PC-9 (cell line): Measurements from ENCODE around the gene LIMK1. TPM values are rescaled to one million over a fixed set of nuclear protein-coding genes. Genes with fewer than 3 reads are reported as not detected.

Source experiments
- BruUV-seq: library from RNA; stranded (reverse); fragments of 400-500 nt; replicated peaks from 2 replicates; lab custom pipeline; 2021; lab: Mats Ljungman, UMichigan
- CTCF ChIA-PET: fragments of 300-600 bp; sonication (Branson Sonifier 250); formaldehyde crosslinking; loops from one replicate; lab custom pipeline; 2022; ENCODE audit warnings: antibody characterized with exemption; lab: Charles Lee
- POLR2A ChIA-PET: fragments of 300-600 bp; sonication (Branson Sonifier 250); formaldehyde crosslinking; loops from one replicate; lab custom pipeline; 2022; ENCODE audit warnings: antibody characterized with exemption; ENCODE audit not compliant: unreplicated experiment; lab: Charles Lee
- DNase-seq, 2 experiments: peaks; one replicate each; pipeline versions ENCODE4 v3.0.0 to v3.0.0-alpha.2; 2015 to 2022; ENCODE audit warnings: mixed read lengths in 1 of 2
- H2AFZ ChIP-seq: fragments of 200-600 bp; sonication (generic); 2 replicates; pipeline ENCODE4 v1.8.1; 2017; ENCODE audit warnings: antibody characterized with exemption
- H3F3A ChIP-seq: fragments of 200-600 bp; sonication (generic); 2 replicates; pipeline ENCODE4 v1.8.1; 2017; ENCODE audit warnings: antibody characterized with exemption, mild to moderate bottlenecking, low read depth; ENCODE audit not compliant: insufficient read depth
- H3K27ac ChIP-seq: fragments of 200-600 bp; sonication (generic); 2 replicates; pipeline ENCODE4 v1.6.1; 2016; ENCODE audit warnings: mixed run types
- H3K27me3 ChIP-seq: fragments of 200-600 bp; sonication (generic); 2 replicates; pipeline ENCODE4 v1.6.1; 2016; ENCODE audit warnings: low read depth, mixed run types; ENCODE audit not compliant: insufficient read depth
- H3K36me3 ChIP-seq: fragments of 200-600 bp; sonication (generic); 2 replicates; pipeline ENCODE4 v1.6.1; 2016; ENCODE audit warnings: low read depth, mixed run types
- H3K4me1 ChIP-seq: fragments of 200-600 bp; sonication (generic); replicated peaks from 2 replicates; pipeline ENCODE4 v1.6.1; 2016; ENCODE audit warnings: mixed run types; ENCODE audit not compliant: insufficient read depth
- H3K4me2 ChIP-seq: fragments of 200-600 bp; sonication (generic); 2 replicates; pipeline ENCODE4 v1.6.1; 2017; ENCODE audit warnings: mixed run types
- H3K4me3 ChIP-seq: fragments of 200-600 bp; sonication (generic); 2 replicates; pipeline ENCODE4 v1.6.1; 2016; ENCODE audit warnings: mixed run types
- H3K79me2 ChIP-seq: fragments of 200-600 bp; sonication (generic); 2 replicates; pipeline ENCODE4 v1.6.1; 2017; ENCODE audit warnings: low read depth, mixed run types
- H3K9me2 ChIP-seq: fragments of 200-600 bp; sonication (generic); 2 replicates; pipeline ENCODE4 v1.8.1; 2017; ENCODE audit warnings: mild to moderate bottlenecking; ENCODE audit not compliant: insufficient read depth
- H3K9me3 ChIP-seq: fragments of 200-600 bp; sonication (generic); 2 replicates; pipeline ENCODE4 v1.8.1; 2016; ENCODE audit warnings: low read depth; ENCODE audit not compliant: insufficient read depth
- H4K20me1 ChIP-seq: fragments of 200-600 bp; sonication (generic); 2 replicates; pipeline ENCODE4 v1.8.1; 2017; ENCODE audit not compliant: insufficient read depth
- EZH2 ChIP-seq: fragments of 200-600 bp; sonication (generic); IDR thresholded peaks from 2 replicates; pipeline ENCODE4 v1.8.0; 2017; ENCODE audit warnings: antibody characterized with exemption, low read depth
- intact Hi-C: fragments of 100-400 bp; cut with micrococcal nuclease; formaldehyde crosslinking; loops from one replicate; pipeline ENCODE4 v1.10.0; 2022; ENCODE audit not compliant: unreplicated experiment
- total RNA-seq: library from RNA; stranded (reverse); gene quantifications from 2 replicates; pipeline ENCODE4 v1.2.3, GENCODE V29; 2021
- TF ChIP-seq, protein P1 (sequence below): fragments of 200-600 bp; sonication (generic); conservative IDR thresholded peaks from 2 replicates; pipeline ENCODE4 v1.6.1; 2017; ENCODE audit warnings: mixed run types, antibody characterized with exemption, mild to moderate bottlenecking, moderate library complexity

Gene LIMK1
- total RNA-seq, 1 experiment from 2014 or later = 148 TPM

DNA sequence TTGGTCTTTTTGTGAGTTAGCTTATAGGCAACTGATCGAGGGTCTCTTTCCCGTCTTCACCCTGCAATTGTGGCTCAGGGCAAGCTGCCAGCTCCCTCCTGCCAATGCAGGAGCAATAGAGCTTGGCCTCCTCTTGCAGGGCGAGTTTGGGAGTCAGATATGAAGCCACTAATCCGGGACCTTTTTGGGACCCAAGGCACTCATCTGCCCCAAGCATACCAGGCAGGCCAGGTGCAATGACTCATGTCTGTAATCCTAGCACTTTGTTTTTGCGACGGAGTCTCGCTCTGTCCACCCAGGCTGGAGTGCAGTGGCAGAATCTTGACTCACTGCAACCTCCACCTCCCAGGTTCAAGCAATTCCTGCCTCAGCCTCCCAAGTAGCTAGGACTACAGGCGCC is 21.1 kb downstream of the LIMK1 start:
- Histone ChIP-seq H3K36me3 (peaks cover 24% of the 10 kb centered on the region; the same call in 1 of the 2 replicates), H3K4me3 (no peak overlapping the region), H3K27ac (peak overlapping the region; percentile 73), H2AFZ (no peak overlapping the region), H4K20me1 (no peaks in the 10 kb centered on the region), H3K79me2 (no peaks in the 10 kb centered on the region), H3K9me2 (no peaks in the 10 kb centered on the region), H3K9me3 (no peaks in the 10 kb centered on the region), H3K4me2 (peak overlapping the region; percentile 39), H3K4me1 (peaks cover 27% of the 10 kb centered on the region), H3K27me3 (no peaks in the 10 kb centered on the region), H3F3A (peaks cover 36% of the 10 kb centered on the region)
- ChIA-PET CTCF (interaction anchor here (0.9 kb wide), 1 partner anchor 79 kb away, joined by 3 read pairs; no protein-coding TSS in a partner anchor), POLR2A (interaction anchor here (0.6 to 0.8 kb wide), 4 partner anchors 24 to 1427 kb away, joined by 3 to 17 read pairs (median 6); no protein-coding TSS in a partner anchor)
- no TSS peak for BruUV-seq
- intact Hi-C loops = loop anchor here (1.0 to 2.0 kb wide), 3 partner anchors 29 to 70 kb away; partner anchors contain the start of gene EIF4H
- TF ChIP-seq, protein P1, sequence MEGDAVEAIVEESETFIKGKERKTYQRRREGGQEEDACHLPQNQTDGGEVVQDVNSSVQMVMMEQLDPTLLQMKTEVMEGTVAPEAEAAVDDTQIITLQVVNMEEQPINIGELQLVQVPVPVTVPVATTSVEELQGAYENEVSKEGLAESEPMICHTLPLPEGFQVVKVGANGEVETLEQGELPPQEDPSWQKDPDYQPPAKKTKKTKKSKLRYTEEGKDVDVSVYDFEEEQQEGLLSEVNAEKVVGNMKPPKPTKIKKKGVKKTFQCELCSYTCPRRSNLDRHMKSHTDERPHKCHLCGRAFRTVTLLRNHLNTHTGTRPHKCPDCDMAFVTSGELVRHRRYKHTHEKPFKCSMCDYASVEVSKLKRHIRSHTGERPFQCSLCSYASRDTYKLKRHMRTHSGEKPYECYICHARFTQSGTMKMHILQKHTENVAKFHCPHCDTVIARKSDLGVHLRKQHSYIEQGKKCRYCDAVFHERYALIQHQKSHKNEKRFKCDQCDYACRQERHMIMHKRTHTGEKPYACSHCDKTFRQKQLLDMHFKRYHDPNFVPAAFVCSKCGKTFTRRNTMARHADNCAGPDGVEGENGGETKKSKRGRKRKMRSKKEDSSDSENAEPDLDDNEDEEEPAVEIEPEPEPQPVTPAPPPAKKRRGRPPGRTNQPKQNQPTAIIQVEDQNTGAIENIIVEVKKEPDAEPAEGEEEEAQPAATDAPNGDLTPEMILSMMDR = no peak
- no peak for TF ChIP-seq EZH2
- peak; percentile 87 to 92 for DNase-seq

DNA sequence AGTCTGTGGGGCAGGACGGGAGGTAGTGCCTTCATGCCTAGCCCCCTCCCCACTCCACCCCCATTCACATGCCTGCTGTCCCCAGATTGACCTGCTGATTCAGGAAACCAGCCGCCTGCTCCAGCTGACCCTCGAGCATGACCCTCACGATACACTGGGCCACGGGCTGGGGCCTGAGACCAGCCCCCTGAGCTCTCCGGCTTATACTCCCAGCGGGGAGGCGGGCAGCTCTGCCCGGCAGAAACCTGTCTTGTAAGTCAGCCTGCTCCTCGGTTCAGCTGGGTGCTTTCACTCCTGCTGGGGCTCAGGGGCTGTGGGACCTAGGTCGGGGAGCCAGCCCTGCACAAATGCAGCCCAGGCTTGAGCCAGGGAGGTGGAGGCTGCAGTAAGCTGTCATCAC is 22.4 kb downstream of the LIMK1 start:
- H2AFZ ChIP-seq = no peak overlapping the region
- H3K9me3 ChIP-seq = no peaks in the 10 kb centered on the region
- ChIA-PET POLR2A (no interaction called here), CTCF (no interaction called here)
- H3K4me2 ChIP-seq = no peak overlapping the region
- DNase-seq = no peak
- H3K27me3 ChIP-seq = no peaks in the 10 kb centered on the region
- no peak overlapping the region for H3K27ac ChIP-seq
- peaks cover 24% of the 10 kb centered on the region; the same call in 1 of the 2 replicates for H3K36me3 ChIP-seq
- no peaks in the 10 kb centered on the region for H3K79me2 ChIP-seq
- no peak overlapping the region for H3K4me3 ChIP-seq
- H3F3A ChIP-seq = peaks cover 36% of the 10 kb centered on the region
- intact Hi-C loops = loop anchor here (2.0 kb wide), 2 partner anchors 37 to 69 kb away; partner anchors contain the start of gene EIF4H
- no peak for TF ChIP-seq EZH2
- TF ChIP-seq, protein P1 = no peak
- no peaks in the 10 kb centered on the region for H3K9me2 ChIP-seq
- peaks cover 27% of the 10 kb centered on the region for H3K4me1 ChIP-seq
- no TSS peak for BruUV-seq
- no peaks in the 10 kb centered on the region for H4K20me1 ChIP-seq

DNA sequence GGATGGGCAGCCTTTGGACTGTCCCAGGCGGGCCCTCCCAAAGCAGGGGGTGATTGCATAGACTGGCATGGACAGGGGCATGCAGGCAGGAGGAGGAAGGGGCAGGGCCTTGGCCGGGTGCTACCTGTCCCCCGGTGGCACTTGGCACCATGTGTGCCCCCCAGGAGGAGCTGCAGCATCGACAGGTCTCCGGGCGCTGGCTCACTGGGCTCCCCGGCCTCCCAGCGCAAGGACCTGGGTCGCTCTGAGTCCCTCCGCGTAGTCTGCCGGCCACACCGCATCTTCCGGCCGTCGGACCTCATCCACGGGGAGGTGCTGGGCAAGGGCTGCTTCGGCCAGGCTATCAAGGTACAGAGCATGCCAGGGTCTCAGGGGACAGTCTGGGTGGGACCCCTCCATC is 23.2 kb downstream of the LIMK1 start:
- TF ChIP-seq, protein P1 = no peak
- no peak for TF ChIP-seq EZH2
- no TSS peak for BruUV-seq
- ChIA-PET POLR2A (no interaction called here), CTCF (interaction anchor here (0.7 kb wide), 1 partner anchor 96 kb away, joined by 12 read pairs; no protein-coding TSS in a partner anchor)
- Histone ChIP-seq H3K4me1 (peaks cover 27% of the 10 kb centered on the region), H3K9me3 (no peaks in the 10 kb centered on the region), H3K4me3 (no peak overlapping the region), H4K20me1 (no peaks in the 10 kb centered on the region), H2AFZ (no peak overlapping the region), H3K27me3 (no peaks in the 10 kb centered on the region), H3K9me2 (no peaks in the 10 kb centered on the region), H3K4me2 (no peak overlapping the region), H3K79me2 (no peaks in the 10 kb centered on the region), H3K36me3 (peaks cover 24% of the 10 kb centered on the region), H3F3A (peaks cover 33% of the 10 kb centered on the region), H3K27ac (no peak overlapping the region)
- intact Hi-C loops = no loop called here
- DNase-seq = no peak
